Stimulated activated CD4-positive, alpha-beta T cell treated with anti-CD3 and anti-CD28 coated beads, Interleukin-15, amount 100 ng/mL, for 24 hours (primary cell): ENCODE results near the gene C22orf42.

Experiments used
- DNase-seq: peaks from one replicate; pipeline ENCODE4 v3.0.0-alpha.2; 2020

C22orf42 gene

DNA sequence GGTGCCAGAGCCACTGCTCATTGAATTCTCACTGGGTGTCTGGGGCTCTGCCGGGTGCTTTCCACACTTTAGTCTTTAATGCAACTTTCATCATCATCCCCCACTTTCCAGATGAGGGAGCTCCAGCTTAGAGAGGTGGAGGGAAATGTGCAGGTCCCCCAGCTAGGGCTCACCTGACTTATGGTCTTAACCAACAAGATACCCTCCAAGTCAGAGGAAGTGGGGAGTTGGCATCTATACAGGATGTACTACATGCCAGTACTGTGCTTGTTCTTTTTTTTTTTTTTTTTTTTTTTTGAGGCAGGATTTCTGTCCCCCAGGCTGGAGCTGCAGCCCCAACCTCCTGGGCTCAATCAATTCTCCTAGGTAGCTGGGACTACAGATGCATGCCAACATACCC, 26.3 kb downstream of the C22orf42 start:
- no peak for DNase-seq

DNA sequence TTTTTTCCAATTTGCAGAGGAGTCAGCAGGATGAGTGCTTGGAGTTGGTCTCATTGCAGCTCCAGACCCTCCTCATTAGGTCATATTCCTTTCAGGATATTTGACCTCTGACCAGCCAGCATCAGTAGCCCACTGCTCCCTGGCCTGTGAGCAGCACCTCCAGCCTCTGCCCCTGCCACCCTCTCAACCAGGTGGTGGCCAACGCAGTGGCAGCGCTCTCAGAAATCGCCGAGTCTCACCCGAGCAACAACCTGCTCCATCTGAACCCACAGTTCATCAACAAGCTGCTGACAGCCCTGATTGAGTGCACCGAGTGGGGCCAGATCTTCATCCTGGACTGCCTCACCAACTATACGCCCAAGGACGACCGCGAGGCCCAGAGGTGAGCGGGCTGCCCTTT, 27.0 kb downstream of the C22orf42 start:
- no peak for DNase-seq

DNA sequence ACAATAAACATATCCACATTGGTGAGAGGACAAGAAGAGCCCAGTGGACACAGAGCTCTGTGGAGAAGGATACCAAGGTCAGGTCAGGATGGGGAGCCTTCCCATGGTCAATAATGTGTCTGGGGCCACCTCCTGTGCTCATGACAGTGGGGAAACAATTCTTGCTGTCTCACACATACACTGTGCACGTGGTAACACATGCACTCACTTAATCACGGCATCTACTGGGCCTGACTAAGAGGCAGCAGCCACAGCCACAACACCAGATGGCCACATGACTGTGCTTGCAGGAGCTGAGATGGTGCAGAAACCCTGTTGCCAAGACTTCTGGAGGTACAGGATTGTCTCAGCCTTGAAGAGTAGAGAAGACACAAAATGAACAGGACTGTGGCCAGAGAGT, 28.6 kb downstream of the C22orf42 start:
- no peak for DNase-seq

DNA sequence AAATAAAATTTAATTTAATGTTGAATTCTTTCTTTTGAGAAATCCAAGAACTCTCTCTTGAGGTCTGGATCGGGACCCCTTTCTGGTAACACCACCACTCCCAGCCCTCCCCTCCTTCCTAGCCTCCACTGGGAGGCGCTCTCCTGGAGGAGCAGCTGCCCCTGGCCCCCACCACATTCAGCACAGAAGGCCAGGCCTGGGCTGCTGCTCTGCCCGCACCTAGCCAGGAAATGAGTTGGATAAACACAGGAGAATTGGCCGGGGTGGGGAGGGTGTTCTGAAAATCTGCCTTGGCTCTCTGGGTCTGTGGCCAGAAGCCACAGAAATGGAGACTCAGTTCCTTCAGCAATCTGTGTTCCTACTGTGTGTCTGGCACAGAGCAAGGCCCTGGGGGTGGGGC, 31.2 kb downstream of the C22orf42 start:
- DNase-seq: no peak

DNA sequence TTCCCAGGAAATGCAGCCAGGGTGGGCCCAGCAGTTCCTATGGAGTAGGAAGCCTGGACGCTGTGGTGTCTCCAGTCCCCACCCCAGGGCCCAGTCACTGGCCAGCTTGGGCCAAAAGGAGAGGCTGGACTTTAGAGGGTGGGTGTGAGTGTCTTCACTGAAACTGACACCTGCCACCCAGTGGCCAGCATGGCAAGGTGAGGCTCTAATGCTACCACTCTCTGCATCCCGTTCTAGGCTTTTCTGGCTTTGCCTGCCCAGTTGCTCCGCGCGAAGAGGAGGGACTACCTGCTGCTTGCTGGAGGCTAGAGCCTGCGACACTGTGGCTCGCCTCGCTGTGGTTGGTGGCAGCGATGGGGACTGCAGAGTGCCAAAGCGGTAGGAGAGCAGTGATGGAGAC, 35.4 kb downstream of the C22orf42 start:
- no peak for DNase-seq

DNA sequence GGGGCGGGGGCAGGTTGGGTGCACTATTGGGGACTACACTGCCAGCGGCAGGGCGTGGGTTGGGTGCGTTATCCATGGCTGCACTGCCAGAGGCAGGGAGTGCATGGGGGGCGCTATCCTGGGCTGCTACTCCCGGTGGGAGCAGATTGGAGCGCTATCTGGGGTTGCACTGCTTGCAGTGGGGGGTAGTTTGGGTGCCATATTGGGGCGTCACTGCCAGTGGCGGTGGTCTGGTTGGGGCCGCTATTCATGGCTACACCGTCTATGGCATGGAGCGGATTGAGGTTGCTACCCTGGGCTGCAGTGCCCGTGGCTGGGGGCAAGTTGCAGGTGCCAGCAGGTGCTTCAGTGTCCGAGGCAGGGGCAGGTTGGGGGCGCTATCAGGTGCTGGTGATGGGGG, 36.2 kb downstream of the C22orf42 start:
- DNase-seq: no peak

DNA sequence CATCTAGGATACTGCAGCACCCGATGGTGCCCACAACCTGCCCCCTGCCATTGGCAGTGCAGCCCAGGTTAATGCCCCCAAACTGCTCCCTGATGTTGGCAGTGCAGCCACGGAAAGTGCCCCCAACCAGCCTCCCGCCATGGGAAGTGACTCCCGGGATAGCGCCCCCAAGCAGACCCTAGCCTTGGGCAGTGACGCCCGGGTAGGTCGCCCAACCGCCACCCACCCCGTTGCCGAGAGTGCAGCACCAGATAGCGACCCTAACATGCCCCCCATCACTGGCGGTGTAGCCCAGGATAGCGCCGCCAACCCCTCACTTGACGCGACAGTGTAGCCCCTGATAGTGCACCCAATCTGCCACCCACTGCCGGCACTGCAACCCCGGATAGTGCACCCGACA, 38.5 kb downstream of the C22orf42 start:
- no peak for DNase-seq

DNA sequence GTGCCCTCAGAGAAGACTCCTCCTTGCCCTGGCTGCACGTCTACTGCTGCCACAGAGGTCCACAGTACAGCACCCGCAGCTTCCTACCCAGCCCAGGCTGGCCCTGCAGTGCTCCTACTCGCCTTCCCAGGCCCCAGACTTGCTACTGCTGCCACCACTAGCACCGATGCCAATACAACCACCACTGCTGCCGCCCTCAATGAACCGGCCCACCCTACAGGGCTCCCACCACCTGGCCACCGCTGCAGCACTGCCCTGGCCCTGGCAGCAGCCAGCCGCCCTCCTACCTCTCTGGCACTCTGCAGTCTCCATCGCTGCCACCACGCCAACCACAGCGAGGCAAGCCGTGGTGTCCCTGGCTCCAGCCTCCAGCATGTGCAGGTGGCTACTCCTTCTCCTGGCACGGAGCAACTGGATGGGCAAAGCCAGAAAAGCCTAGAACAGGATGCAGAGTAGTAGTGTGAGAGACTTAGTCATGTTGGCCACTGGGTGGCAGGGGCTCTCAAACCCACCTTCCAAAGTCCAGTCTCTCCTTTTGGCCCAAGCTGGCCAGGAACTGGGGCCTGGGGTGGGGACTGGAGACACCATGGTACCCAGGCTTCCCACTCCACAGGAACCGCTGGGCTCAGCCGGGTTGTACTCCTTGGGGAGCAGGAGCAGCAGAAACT, 39.4 kb downstream of the C22orf42 start:
- DNase-seq: no peak

DNA sequence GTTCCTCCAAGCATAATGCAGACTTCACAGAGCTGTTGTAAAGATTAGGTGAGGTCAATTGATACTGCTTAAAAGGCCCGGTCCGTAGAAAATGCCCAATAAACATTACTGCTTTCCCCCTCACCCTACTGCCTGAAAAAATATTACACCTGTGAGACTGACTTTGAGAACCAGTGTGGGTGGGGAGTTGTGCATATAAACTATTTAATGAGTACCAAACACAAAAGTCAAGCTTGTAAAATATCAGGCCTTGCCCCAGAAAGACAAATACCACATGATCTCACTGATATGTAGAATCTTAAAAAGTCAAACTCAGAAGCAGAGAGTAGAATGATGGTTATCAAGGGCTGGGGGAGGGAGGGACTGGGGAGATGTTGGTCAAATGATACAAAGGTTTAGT, 46.7 kb downstream of the C22orf42 start:
- DNase-seq: no peak

DNA sequence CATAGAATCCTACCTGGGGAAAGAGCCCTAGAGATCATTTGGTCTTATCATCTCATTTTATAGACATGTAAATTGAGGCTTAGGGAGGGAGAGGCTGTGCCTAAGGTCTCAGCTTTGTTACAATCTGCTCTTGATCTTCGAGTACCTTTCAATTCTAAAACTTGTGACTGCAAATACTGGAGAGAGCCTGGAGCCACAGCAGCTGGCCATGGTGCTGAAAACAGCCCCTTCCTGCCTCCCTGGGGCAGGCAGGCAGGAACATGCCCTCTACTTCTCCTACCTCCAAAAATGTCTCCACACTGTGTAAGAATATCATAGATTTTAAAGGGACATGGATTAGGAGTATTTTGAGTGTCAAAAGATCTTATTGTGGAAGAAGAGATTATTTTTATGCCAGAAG, 52.2 kb downstream of the C22orf42 start:
- DNase-seq: no peak

DNA sequence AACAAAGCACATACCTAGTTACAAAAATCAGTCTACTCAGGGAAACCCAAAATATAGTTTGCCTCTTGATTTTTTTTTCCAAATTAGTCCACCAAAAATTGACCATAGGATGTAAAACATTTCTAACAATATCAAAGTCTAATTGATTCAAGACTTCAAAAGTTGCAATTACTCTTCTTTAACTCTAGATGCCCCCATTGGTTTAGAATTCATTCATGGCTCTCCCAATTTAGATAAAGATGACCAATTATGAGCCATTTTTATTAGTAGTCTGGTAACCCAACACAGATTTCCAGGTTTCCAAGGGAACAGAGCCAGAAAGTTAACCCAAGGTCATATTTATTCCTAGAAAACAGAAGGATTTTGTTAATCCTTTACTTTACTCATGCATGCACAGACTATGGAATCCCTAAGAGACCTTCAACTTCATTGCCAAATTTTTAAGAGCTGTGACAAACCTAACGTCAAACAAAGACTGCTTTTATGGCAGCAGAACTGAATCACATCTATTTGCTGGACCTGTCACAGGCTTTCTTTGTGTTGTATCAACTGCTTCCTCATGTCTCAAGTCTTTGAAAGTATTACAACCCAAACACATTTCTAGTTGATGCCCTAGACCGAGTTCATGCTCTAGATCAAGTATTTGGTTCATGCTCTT, 55.3 kb downstream of the C22orf42 start:
- no peak for DNase-seq

DNA sequence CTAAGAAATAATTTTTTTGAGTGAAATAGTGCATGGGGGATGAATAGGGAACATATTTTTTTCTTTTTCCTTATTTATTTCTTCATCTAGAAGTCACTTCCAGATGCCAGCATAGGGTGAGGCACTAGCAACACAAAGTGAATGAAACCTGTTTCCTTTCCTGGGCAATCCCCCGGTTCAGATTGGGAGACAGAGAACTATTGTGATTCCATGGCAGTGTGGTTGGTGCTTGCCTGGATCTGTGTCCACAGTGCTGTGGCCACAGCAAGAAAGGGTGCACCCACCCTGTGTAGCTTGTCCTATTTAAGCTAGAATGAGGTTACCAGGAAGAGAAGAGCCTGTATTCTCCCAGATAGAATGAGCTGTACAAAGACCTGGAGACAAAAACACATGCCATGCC, 58.4 kb downstream of the C22orf42 start:
- no peak for DNase-seq
